KMS-11 (cell line): ENCODE data around the gene KLK13.
A peak's percentile ranks its signal among the peaks of the same experiment; 100 is the strongest.

Source experiments
- H2AFZ ChIP-seq: fragments of 200-600 bp; sonication (generic); 2 replicates; pipeline ENCODE4 v1.6.1; 2016; ENCODE audit warnings: antibody characterized with exemption, mixed run types, low read depth
- H3K27ac ChIP-seq: fragments of 200-600 bp; sonication (generic); 2 replicates; pipeline ENCODE4 v1.6.1; 2016; ENCODE audit warnings: mild to moderate bottlenecking, mixed run types
- H3K27me3 ChIP-seq: fragments of 200-600 bp; sonication (generic); 2 replicates; pipeline ENCODE4 v1.6.1; 2017; ENCODE audit warnings: mild to moderate bottlenecking, low read depth, mixed run types, moderate library complexity; ENCODE audit not compliant: insufficient read depth
- H3K36me3 ChIP-seq: fragments of 200-600 bp; sonication (generic); 2 replicates; pipeline ENCODE4 v1.6.1; 2017; ENCODE audit warnings: mild to moderate bottlenecking, mixed run types; ENCODE audit not compliant: insufficient read depth
- H3K4me1 ChIP-seq: fragments of 200-600 bp; sonication (generic); 2 replicates; pipeline ENCODE4 v1.6.1; 2016; ENCODE audit warnings: mild to moderate bottlenecking, low read depth, mixed run types; ENCODE audit not compliant: poor library complexity, severe bottlenecking
- H3K4me2 ChIP-seq: fragments of 200-600 bp; sonication (generic); 2 replicates; pipeline ENCODE4 v1.7.0; 2016; ENCODE audit warnings: mild to moderate bottlenecking, mixed run types
- H3K4me3 ChIP-seq: fragments of 200-600 bp; sonication (generic); IDR thresholded peaks from 2 replicates; pipeline ENCODE4 v1.6.1; 2017; ENCODE audit warnings: low read depth, low read length, mixed read lengths; ENCODE audit not compliant: insufficient read depth
- H3K79me2 ChIP-seq: fragments of 200-600 bp; sonication (generic); 2 replicates; pipeline ENCODE4 v1.6.1; 2016; ENCODE audit warnings: low read depth, mixed run types; ENCODE audit not compliant: insufficient read depth
- H3K9ac ChIP-seq: fragments of 200-600 bp; sonication (generic); 2 replicates; pipeline ENCODE4 v1.6.1; 2016; ENCODE audit warnings: mild to moderate bottlenecking, mixed run types
- H4K20me1 ChIP-seq: fragments of 200-600 bp; sonication (generic); 2 replicates; pipeline ENCODE4 v1.6.1; 2016; ENCODE audit warnings: mild to moderate bottlenecking, mixed run types; ENCODE audit not compliant: insufficient read depth
- TF ChIP-seq, protein P1 (sequence below): fragments of 200-600 bp; sonication (generic); conservative IDR thresholded peaks from 2 replicates; pipeline ENCODE4 v1.6.1; 2017; ENCODE audit warnings: low read depth, mild to moderate bottlenecking, antibody characterized with exemption, low read length, moderate library complexity, mixed read lengths

Gene KLK13

DNA sequence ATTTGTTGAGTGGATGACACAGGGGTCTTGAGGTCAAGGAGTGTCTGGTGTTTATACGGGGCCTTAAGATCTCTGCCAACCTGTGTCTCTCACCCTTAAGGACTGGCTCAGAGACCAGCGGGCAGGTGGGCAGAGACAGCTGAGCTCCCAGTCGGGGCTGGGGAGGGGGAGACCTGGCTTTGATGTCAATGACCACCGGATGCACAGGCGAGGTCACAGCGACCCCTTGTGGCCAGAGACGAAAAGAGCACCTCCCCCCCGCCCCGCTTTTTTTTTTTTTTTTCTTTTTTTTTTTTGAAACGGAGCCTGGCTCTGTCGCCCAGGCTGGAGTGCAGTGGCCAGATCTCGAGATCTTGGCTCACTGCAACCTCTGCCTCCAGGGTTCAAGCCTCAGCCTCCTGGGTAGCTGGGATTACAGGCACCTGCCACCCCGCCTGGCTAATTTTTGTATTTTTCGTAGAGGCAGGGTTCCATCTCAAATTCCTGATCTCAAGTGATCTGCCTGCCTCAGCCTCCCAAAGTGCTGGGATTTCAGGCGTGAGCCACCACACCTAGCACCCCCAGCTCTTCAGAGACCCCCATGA, 29.9 kb upstream of the KLK13 start:
- H3K27me3 ChIP-seq: no peaks in the 10 kb centered on the region
- H3K4me1 ChIP-seq: no peaks in the 10 kb centered on the region
- TF ChIP-seq, protein P1, sequence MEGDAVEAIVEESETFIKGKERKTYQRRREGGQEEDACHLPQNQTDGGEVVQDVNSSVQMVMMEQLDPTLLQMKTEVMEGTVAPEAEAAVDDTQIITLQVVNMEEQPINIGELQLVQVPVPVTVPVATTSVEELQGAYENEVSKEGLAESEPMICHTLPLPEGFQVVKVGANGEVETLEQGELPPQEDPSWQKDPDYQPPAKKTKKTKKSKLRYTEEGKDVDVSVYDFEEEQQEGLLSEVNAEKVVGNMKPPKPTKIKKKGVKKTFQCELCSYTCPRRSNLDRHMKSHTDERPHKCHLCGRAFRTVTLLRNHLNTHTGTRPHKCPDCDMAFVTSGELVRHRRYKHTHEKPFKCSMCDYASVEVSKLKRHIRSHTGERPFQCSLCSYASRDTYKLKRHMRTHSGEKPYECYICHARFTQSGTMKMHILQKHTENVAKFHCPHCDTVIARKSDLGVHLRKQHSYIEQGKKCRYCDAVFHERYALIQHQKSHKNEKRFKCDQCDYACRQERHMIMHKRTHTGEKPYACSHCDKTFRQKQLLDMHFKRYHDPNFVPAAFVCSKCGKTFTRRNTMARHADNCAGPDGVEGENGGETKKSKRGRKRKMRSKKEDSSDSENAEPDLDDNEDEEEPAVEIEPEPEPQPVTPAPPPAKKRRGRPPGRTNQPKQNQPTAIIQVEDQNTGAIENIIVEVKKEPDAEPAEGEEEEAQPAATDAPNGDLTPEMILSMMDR: peak; percentile 39
- H3K36me3 ChIP-seq: no peaks in the 10 kb centered on the region; the same call in 1 of the 2 replicates
- H4K20me1 ChIP-seq: no peaks in the 10 kb centered on the region
- no peak overlapping the region for H3K27ac ChIP-seq
- no peak overlapping the region for H3K4me3 ChIP-seq
- H3K9ac ChIP-seq: no peak overlapping the region
- H3K79me2 ChIP-seq: no peaks in the 10 kb centered on the region
- no peak overlapping the region for H3K4me2 ChIP-seq
- no peak overlapping the region for H2AFZ ChIP-seq

DNA sequence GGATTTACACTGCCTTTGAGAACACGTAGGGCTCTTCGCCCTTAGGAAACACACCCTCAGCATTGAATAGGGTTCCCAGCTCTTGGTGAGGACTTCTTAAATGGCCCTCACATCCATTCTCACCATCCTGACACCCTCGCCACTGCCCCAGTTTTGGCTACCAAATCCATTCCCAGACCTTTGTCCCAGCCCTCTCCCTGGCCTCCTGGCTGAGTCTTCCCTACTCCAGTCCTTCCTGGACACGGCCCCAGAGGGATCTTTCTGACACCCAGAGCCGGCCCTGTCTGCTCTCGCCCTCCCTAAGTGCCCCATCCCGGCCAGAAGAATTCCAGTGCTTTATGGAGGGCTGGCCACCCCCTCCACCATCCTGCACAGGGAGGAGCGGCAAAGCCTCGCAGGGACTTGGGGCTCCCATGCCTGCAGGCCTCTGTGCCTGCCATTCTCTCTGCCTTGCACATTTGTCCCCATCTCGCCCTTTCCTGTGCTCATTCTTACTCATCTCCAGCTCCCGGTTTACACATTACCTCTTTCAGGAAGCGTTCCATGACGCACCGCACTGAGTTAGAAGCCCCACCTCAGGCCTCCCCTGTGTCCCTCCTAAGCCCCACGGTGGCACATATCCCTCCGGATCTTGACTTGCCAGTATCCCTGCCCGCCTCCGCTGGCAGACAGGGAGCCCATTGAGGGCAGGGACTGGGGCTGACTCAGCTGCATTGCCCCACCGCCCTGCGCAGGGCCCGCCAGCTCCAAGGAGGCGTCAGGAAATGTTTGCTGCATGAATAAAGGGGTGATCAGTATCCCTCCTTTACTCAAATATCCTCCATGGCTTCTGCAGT, 28.8 kb upstream of the KLK13 start:
- Histone ChIP-seq H4K20me1 (no peaks in the 10 kb centered on the region), H3K79me2 (no peaks in the 10 kb centered on the region), H3K36me3 (no peaks in the 10 kb centered on the region), H3K4me2 (no peak overlapping the region), H3K27me3 (no peaks in the 10 kb centered on the region), H2AFZ (no peak overlapping the region), H3K27ac (no peak overlapping the region), H3K4me1 (no peaks in the 10 kb centered on the region), H3K9ac (no peak overlapping the region), H3K4me3 (no peak overlapping the region)
- TF ChIP-seq, protein P1: no peak

DNA sequence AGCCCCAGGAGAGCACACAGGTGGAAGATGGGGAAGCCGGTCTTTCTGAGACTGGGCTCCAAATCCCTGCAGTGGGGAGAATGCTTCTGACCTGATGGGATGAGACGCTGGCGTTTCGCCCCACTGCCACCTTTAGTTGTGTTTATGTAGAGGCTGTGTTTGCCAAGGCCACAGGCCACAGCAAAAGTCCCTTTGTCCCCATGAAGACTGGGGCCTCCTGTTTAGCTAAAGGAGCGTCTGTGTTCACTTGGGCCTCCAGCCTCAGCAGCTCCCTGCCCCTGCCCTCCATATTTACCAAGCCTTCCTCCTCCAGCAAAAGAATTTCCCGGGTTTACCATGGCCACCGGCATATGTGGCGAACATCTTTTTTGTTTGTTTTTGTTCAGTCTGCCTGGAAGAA, 28.2 kb upstream of the KLK13 start:
- no peak overlapping the region for H3K4me3 ChIP-seq
- TF ChIP-seq, protein P1: no peak
- no peaks in the 10 kb centered on the region for H3K79me2 ChIP-seq
- no peak overlapping the region for H3K4me2 ChIP-seq
- H4K20me1 ChIP-seq: no peaks in the 10 kb centered on the region
- H2AFZ ChIP-seq: no peak overlapping the region
- H3K9ac ChIP-seq: no peak overlapping the region
- no peaks in the 10 kb centered on the region for H3K4me1 ChIP-seq
- no peak overlapping the region for H3K27ac ChIP-seq
- H3K27me3 ChIP-seq: no peaks in the 10 kb centered on the region
- H3K36me3 ChIP-seq: no peaks in the 10 kb centered on the region

DNA sequence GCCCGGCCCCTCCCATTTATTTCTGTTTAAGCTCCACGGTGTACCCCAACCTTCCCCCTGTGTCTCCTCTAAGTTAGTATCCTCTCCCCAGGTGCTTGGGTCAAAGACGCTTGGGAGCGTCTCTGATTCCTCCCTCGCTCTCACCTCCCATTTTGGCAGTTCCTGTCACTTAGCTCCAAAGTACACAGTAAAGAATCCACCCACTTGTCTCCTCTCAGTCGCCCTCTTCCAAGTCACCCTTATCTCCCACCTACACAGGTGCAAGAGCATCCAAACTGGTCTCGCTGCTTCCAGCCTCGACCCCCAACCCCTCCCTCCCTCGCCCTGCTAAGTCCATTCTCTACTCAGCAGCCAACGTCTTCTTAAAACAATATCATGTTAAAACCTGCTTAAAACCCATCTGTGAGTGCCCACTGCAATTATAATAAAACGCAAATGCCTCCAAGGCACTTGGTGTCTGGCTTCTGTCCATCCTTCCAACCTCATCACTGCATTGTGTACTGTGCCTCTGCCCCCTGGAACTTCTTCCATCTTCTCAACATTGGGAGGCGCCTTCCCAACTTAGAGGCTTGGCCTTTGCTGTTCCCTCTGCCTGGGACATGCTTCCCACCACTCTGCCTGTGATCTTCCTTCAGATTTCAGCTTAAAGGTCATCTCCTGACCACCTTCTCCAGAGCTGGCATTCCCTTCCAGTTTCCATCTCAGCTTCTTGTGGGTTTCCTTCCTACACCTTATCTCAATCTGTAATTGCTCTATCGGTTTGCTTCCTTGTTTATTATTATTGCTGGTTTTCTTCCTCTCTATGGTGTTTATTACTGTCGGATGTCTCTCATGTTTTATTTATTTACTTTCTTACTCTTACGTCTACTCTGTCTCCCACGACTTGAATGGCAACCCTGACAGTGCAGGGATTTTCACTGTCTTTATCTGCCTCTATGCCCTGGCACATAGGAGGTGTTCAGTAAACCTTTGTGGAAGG, 27.3 kb upstream of the KLK13 start:
- Histone ChIP-seq H2AFZ (no peak overlapping the region), H3K36me3 (no peaks in the 10 kb centered on the region), H3K27ac (no peak overlapping the region), H3K4me3 (no peak overlapping the region), H4K20me1 (no peaks in the 10 kb centered on the region), H3K27me3 (no peaks in the 10 kb centered on the region), H3K79me2 (no peaks in the 10 kb centered on the region), H3K4me2 (no peak overlapping the region), H3K4me1 (no peaks in the 10 kb centered on the region), H3K9ac (no peak overlapping the region)
- TF ChIP-seq, protein P1: no peak
